ENCODE data around the gene BRAF. TPM values are rescaled to one million over a fixed set of nuclear protein-coding genes. Genes with fewer than 3 reads are reported as not detected.

Gene BRAF
- total RNA-seq (10 to 100 TPM; 18.8 to 33.5 (median 25.6) TPM), polyA plus RNA-seq (1 to 10 TPM; 6.7 to 7.1 TPM)
- long read RNA-seq, donor 1, full-length matches to known transcripts = 6 of 14 reads
- long read RNA-seq, donor 1, partial matches to known transcripts = 4 of 14 reads
- long read RNA-seq, donor 1, other reads (novel, unspliced or antisense) = 4 of 14 reads
- long read RNA-seq, donor 2, full-length matches to known transcripts = 4 of 11 reads
- long read RNA-seq, donor 2, partial matches to known transcripts = 3 of 11 reads
- long read RNA-seq, donor 2, other reads (novel, unspliced or antisense) = 4 of 11 reads
- long read RNA-seq, donor 3, partial matches to known transcripts = 1 of 4 reads
- long read RNA-seq, donor 3, other reads (novel, unspliced or antisense) = 3 of 4 reads

DNA sequence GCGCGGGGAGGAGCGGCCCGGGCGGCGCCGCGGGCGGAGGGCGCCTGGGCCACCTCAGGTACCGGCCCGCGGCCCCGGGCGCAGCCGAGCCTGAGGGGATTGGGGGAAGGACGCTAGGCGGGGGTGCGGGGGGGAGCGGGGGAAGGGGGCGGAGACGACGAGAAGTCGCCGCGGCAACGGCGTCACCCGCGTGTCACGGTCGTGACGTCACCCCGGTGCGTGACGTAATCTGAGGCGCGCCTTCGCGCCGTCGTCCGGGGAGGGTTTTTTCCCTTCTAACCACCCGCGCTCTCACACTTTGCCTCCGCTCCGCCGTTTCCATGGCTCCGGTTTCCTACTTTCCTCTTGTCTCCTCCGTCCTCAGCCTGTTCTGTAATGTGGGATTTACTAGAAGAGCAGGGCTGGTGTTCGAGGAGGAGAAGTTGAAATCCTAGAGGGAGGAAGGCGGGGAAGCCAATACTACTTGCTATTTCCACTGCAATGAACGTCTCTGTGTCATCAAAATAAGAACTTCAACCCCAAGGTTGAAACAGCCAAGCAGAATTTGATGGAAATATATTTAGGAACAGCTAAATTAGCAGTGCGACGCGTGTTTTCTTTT lies at the start of gene BRAF:
BRAF (minus strand) TSS at position 109 of the 601 bp plus-strand sequence. CDS start 226 bp downstream, outside the sequence.
- Histone ChIP-seq H3K9me3 (no peaks in the 10 kb centered on the region), H3K4me1 (peaks cover 0 to 46% (median 31%) of the 10 kb centered on the region in 12 donors), H3K36me3 (no peaks in the 10 kb centered on the region), H3K27me3 (no peaks in the 10 kb centered on the region), H3K27ac (peak within 1 kb of the TSS; percentile 95 to 100 (median 98)), H3K4me3 (peak within 1 kb of the TSS; percentile 75 to 99 (median 92))
- ATAC-seq = peak; percentile 78 to 90 (median 80)
- peak; percentile 91 to 95 (median 92) for DNase-seq
- 0 to 1% (median 1%) methylated on average over 27 to 56 of the region's 56 CpGs for WGBS, 4 donors
- intact Hi-C loops (cut with DNase I) = loop anchor here in 9 of 10 donors (2.0 to 10.0 kb wide), 7 partner anchors 88 to 230 kb away; partner anchors contain the start of genes MRPS33 (in 5 of the 9) and NDUFB2 (in 3 of the 9)
- TF ChIP-seq POLR2A (IDR thresholded peaks at IDR 0.05) = peak; percentile 7 to 16
- TF ChIP-seq, protein P1, sequence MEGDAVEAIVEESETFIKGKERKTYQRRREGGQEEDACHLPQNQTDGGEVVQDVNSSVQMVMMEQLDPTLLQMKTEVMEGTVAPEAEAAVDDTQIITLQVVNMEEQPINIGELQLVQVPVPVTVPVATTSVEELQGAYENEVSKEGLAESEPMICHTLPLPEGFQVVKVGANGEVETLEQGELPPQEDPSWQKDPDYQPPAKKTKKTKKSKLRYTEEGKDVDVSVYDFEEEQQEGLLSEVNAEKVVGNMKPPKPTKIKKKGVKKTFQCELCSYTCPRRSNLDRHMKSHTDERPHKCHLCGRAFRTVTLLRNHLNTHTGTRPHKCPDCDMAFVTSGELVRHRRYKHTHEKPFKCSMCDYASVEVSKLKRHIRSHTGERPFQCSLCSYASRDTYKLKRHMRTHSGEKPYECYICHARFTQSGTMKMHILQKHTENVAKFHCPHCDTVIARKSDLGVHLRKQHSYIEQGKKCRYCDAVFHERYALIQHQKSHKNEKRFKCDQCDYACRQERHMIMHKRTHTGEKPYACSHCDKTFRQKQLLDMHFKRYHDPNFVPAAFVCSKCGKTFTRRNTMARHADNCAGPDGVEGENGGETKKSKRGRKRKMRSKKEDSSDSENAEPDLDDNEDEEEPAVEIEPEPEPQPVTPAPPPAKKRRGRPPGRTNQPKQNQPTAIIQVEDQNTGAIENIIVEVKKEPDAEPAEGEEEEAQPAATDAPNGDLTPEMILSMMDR (IDR thresholded peaks at IDR 0.05) = no peak

DNA sequence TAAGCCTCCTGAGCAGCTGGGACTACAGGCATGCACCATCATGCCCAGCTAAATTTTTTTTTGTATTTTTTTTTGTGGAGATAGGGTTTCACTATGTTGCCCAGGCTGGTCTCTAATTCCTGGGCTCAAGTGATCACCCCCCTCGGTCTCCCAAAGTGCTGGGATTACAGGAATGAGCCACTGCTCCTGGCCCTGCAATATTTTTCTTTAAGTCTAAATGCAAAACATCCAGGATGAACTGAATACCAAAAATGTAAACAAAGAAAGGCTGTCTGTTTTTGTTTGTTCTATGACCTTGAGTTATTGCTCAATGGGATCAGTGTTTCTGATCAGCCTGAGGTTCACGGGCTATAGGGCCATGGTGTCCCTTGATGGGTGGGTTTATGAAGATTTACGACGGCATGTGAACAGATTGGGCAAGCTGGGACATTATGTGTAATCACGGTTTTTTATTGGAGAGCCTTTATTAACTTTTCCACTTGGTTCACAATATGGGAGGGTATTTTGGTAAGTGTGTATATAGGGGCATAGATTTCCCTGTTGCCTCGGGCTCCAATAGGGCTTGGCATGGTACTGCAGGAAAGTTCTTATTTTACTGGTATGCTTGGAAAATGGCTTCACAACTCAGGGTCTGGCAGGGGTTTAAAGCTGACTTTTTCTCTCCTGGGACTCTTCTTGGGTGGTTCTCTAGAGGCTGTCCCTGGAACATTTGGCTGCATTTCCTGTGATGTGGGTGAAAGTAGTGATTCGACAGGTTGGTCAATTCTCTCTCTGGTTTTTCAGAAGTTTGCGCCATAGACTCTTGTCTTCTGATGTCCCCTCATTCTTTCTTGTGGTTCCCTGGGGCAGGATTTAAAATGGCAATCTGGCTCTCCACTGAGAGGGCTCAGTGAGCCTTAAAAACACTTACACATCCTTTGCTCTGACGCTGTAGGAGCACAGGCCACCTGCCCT lies 48.4 kb upstream of the BRAF start:
- 82 to 90% (median 85%) methylated on average over 9 of the region's 9 CpGs for WGBS, 4 donors
- DNase-seq = no peak
- no peaks in the 10 kb centered on the region for H3K36me3 ChIP-seq
- no peaks in the 10 kb centered on the region for H3K4me1 ChIP-seq
- intact Hi-C loops (cut with DNase I) = no loop called here
- no peak overlapping the region for H3K27ac ChIP-seq
- no peak overlapping the region for H3K4me3 ChIP-seq
- TF ChIP-seq, protein P1 (IDR thresholded peaks at IDR 0.05) = no peak
- no peaks in the 10 kb centered on the region for H3K9me3 ChIP-seq
- H3K27me3 ChIP-seq = no peaks in the 10 kb centered on the region
- ATAC-seq = no peak

DNA sequence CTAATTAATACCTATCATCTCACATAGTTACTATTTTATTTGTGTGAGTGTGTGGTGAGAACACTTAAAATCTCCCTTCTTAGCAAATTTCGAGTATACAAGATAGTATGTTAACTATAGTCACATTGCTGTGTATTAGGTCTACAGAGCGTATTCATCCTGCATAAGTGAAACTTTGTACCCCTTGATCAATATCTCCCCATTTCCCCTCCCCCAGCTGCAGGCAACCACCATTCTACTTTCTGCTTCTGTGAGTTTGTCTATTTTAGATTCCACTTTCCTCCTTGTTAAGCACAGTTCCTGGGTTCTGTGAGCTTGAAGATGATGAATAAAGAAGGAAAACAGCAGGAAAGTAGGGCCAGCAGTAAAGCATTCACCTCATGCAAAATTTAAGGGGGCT lies 47.6 kb upstream of the BRAF start:
- Histone ChIP-seq H3K4me1 (no peaks in the 10 kb centered on the region), H3K36me3 (no peaks in the 10 kb centered on the region), H3K9me3 (no peaks in the 10 kb centered on the region), H3K4me3 (no peak overlapping the region), H3K27me3 (no peaks in the 10 kb centered on the region), H3K27ac (no peak overlapping the region)
- ATAC-seq (no peak), DNase-seq (no peak)
- TF ChIP-seq POLR2A (IDR thresholded peaks at IDR 0.05) = no peak
- TF ChIP-seq, protein P1 (IDR thresholded peaks at IDR 0.05) = no peak
- 73 to 84% (median 78%) methylated on average over 2 of the region's 2 CpGs for WGBS, 4 donors
- intact Hi-C loops (cut with DNase I) = no loop called here

All from heart left ventricle (tissue), 16 donors.